IPS-NIHi11 (cell line): Measurements from ENCODE around the gene KXD1.
A peak's percentile ranks its signal among the peaks of the same experiment; 100 is the strongest.

ENCODE experiments used
- DNase-seq: peaks from one replicate; pipeline ENCODE4 v3.0.0; 2012; ENCODE audit warnings: mixed read lengths, low spot score

The KXD1 gene

DNA sequence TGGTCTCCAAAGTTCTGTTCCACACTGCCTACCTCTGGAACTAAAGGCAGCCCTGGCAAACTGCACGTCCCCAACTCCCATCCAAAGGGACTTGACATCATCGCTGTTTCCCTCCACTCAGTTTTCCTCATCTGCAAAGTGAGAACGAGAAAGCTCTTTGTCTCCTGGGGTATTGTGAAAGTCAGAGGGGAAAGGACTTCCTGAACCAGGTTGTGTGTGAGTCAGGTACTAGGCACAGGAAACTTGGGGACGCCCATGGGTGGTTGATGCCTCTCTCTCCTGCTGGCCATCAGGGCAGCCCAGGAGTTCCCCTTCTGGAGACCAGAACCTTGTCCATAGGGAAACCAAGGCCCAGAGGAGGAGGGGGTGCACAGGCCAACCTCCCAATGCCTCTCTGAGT, 44.2 kb downstream of the KXD1 start:
- DNase-seq: no peak

GRCh38 chr19:18603255-18603957, 45.7 kb downstream of the KXD1 start:
- DNase-seq: peak; percentile 65

GRCh38 chr19:18603958-18604819, 46.5 kb downstream of the KXD1 start:
- no peak for DNase-seq

GRCh38 chr19:18604820-18605159, 47.1 kb downstream of the KXD1 start:
- DNase-seq: no peak

- no peak for DNase-seq
Observed at GRCh38 chr19:18605196-18605545, 47.5 kb downstream of the KXD1 start.

GRCh38 chr19:18605546-18606280, 48.0 kb downstream of the KXD1 start:
- no peak for DNase-seq

DNA sequence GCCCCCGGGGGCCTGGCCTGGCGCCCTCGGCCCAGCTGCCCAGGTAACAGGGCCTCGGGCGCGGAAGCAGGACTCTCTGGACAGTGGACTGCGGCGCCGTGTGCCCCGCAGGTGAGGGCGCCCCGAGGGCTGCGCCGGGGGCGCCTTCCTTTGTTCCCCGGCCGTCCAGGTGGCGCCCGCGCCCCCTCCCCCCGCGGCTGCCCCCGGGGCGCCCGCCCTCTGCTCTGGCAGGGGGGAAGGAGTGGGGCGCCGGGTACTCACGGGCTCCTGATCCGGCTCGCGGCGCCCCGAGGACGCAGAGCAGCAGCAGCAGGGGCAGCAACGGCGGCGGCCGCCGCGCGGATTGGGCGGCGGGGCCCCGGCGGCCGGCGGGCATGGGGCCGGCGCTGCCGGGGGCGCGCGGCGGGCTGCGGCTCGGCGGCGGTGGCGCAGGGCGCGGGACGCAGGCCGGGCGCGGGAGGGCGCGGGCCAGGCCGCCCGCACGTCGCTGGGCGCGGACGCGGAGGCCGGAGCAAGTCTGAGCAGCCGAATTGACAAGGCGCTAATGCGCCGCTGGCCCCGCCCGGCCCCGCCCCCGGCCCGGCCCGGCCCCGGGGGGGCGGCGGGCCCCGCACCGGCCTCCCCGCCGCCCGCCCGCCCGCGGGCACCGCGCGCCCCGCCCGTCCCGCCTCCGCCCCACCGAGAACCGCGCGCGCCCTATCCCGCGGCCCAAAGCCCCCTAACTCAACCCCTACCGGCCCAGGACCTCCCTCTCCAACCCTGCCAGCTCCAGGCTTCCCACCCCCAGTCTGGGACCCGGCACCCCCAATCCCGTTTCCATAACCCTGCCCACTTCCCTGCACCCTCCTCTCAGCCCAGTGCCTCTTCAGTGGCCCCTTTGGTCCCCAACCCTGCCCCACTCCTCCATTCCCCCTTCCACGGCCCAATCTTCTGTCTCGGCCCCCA, 48.9 kb downstream of the KXD1 start, which contains the start of gene CRLF1:
CRLF1 (minus strand) TSS at position 519 of the 945 bp plus-strand sequence; CDS start at position 376, 143 bp downstream.
- peak; percentile 50 for DNase-seq

- DNase-seq: no peak
Observed at GRCh38 chr19:18607226-18608101, 49.8 kb downstream of the KXD1 start.

DNA sequence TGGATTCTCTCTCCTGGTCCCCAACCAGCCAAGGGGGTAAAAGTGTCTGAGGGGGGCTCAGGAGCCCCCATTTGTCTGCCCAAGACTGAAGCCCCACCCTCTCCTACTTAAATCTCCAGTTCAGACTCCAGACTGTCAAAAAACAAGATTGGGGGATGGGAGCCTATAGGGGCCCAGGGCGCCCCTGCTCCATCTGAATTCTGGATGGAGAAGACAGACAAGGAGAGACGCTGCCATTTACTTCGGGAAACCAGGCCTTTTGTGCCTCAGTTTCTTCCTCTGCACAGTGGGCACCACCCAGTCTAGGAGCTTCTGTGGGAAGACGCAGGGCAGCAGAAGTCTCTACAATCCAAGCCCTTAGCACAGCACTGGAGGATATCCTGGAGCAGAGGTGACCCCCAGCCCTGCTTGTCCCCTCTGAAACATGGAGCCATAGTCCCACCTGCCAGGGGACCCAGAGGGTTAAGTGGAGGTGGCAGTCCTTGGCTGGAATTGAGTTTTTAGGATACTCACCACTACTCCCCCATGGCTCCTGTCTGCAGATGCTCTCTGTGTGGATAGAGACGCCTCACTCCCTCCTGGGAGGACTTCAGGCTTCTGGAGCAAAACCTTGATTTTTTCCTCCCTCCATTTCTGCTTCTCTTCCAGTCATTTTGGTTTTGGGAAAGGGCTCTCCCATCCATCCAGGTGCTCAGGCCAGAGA, 50.6 kb downstream of the KXD1 start:
- DNase-seq: no peak

GRCh38 chr19:18608805-18609716, 51.4 kb downstream of the KXD1 start:
- DNase-seq: no peak

GRCh38 chr19:18609717-18610051, 52.0 kb downstream of the KXD1 start:
- DNase-seq: no peak

DNA sequence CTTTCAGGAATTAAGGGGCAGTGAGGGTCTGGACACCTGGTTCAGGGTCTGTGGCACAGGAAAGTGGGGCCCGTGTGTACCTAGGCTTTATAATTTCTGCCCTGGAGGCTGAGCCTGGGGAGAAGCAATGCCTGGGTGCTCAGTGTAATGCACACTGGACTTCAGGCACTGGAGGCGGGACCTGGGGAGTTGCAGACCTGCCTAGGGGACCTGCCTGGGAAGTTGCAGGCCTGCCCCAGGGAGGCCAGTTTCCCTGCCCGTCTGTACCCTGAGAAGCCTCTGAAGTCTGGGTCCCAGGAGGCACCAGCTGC, 52.5 kb downstream of the KXD1 start:
- DNase-seq: no peak

GRCh38 chr19:18610556-18611326, 53.1 kb downstream of the KXD1 start:
- DNase-seq: peak; percentile 72

- DNase-seq: peak; percentile 81
Observed at GRCh38 chr19:18611327-18612050, 53.8 kb downstream of the KXD1 start.

GRCh38 chr19:18612051-18612771, 54.5 kb downstream of the KXD1 start:
- DNase-seq: no peak

- peak; percentile 70 for DNase-seq
Observed at GRCh38 chr19:18612772-18613588, 55.3 kb downstream of the KXD1 start, which contains the start of gene TMEM59L. Gene TMEM59L (plus strand): TSS chr19:18612870. CDS start chr19:18612959, 89 bp downstream.
